ENCODE results near the gene MT4.

DNA sequence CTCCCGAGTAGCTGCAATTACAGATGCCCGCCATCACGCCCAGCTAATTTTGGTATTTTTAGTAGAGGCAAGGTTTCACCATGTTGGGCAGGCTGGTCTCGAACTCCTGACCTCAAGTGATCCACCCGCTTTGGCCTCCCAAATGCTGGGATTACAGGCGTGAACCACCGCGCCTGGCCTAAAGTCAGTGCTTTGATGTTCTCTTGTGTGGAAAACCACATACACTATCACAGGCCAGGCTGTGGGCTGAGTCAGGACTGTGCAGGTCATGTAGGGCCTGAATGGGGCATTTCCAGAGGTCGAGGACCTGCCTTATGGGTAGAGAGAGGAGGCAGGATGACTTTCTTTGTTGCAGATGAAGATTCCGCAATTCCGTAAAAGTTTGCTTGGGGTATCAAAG is 19.4 kb downstream of the MT4 start:
- no peak for TF ChIP-seq EZH2 (IDR thresholded peaks at IDR 0.05)
- TF ChIP-seq, protein P1, sequence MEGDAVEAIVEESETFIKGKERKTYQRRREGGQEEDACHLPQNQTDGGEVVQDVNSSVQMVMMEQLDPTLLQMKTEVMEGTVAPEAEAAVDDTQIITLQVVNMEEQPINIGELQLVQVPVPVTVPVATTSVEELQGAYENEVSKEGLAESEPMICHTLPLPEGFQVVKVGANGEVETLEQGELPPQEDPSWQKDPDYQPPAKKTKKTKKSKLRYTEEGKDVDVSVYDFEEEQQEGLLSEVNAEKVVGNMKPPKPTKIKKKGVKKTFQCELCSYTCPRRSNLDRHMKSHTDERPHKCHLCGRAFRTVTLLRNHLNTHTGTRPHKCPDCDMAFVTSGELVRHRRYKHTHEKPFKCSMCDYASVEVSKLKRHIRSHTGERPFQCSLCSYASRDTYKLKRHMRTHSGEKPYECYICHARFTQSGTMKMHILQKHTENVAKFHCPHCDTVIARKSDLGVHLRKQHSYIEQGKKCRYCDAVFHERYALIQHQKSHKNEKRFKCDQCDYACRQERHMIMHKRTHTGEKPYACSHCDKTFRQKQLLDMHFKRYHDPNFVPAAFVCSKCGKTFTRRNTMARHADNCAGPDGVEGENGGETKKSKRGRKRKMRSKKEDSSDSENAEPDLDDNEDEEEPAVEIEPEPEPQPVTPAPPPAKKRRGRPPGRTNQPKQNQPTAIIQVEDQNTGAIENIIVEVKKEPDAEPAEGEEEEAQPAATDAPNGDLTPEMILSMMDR (IDR thresholded peaks at IDR 0.05) = no peak

Measured in neural progenitor cell (in vitro differentiated cells).